ENCODE results near the gene TFR2.
A peak's percentile ranks its signal among the peaks of the same experiment; 100 is the strongest.

The TFR2 gene

DNA sequence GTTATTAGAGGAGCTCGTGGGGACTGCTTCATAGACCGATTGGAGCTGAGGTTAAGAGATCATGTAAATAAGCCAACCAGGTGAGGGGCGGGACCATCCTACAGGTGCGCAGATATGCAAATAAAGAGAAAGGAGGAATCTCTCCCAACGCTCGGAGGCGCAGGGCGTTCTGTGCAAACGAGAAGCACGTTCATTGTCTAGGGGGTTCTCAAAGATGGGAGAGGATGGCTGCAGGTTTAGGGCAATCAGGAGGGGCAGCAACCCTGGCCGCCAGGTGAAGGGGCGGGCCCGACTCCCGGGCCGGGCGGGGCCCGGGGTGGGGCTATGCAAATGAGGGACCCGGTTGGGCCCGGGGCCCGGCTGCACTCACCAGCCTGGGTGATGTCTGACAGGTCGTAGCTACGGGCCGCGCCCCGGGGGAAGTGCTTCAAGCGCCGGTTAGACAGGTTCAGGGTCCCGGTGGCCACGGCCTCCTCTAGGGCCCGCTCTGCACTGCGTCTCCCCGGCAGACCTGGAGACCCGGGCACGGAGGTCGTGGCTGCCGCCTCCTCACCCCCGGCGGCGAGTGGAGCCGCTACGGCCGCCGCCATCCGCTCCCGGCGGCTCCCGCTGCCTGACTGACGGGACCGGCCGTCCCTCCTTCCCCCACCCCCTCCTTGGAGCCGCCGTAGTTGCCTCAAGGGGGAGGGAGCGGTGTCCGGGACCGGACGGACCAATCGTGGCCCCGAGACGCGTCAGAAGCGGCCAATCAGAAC lies 55.7 kb downstream of the TFR2 start, which contains the start of gene LRCH4:
TSS of gene LRCH4 (minus strand) at position 619 of the 755 bp plus-strand sequence. CDS start at position 590, 29 bp downstream.
- H3K27ac ChIP-seq = peak within 1 kb of the TSS; percentile 100

DNA sequence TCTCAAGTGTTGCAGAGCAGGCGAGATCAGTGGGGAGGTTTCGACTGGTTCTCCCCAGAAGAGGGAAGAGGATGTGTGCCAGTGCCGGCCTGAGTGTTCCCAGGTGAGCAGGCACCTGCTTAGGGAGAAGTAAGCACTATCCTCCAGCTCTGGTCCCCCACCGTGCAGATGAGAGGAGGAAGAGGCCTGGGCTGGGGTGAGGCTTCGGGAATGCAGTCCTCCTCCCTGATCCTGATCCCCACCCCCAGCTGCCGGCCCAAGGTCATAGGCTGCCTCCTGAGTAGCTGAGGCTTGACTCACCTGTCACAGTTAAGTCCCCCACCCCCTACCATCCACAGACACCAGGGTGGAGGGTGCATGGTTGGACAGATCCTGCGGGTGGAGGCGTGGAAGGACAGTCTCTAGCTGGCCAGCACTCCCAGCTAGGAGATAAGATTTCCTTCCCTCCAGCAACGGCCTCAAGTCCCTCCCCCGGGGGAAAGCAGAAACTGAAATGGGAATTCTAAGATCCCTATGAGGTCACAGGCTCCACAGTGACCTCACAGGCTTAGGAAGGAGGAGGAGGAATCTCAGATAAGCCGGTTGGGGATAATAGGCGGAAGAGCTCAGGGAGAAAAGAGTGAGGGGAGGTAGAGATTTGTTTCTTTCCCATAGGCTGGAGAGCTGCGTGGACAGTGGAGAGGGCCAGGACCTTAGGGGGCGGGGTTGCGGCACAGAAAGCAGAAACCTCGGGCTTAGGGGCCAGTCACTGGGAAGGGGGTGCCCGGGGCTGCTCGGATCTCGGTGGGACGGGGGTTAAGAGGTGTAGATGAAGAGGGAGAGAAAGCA lies 56.5 kb downstream of the TFR2 start:
- peak overlapping the region; percentile 100 for H3K27ac ChIP-seq
- TF ChIP-seq, protein P1, sequence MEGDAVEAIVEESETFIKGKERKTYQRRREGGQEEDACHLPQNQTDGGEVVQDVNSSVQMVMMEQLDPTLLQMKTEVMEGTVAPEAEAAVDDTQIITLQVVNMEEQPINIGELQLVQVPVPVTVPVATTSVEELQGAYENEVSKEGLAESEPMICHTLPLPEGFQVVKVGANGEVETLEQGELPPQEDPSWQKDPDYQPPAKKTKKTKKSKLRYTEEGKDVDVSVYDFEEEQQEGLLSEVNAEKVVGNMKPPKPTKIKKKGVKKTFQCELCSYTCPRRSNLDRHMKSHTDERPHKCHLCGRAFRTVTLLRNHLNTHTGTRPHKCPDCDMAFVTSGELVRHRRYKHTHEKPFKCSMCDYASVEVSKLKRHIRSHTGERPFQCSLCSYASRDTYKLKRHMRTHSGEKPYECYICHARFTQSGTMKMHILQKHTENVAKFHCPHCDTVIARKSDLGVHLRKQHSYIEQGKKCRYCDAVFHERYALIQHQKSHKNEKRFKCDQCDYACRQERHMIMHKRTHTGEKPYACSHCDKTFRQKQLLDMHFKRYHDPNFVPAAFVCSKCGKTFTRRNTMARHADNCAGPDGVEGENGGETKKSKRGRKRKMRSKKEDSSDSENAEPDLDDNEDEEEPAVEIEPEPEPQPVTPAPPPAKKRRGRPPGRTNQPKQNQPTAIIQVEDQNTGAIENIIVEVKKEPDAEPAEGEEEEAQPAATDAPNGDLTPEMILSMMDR (IDR thresholded peaks at IDR 0.05) = no peak
- no peak for TF ChIP-seq ZFX (IDR thresholded peaks at IDR 0.05; ENCODE audit: borderline replicate concordance)

More for the DNA sequence above, 55.7 kb downstream of the TFR2 start, which contains the start of gene LRCH4:
- TF ChIP-seq, protein P1 (IDR thresholded peaks at IDR 0.05) = 0 out of 2 replicates have a peak, but pooled peaks have one; percentile 9
- TF ChIP-seq ZFX (IDR thresholded peaks at IDR 0.05; ENCODE audit: borderline replicate concordance) = no peak

DNA sequence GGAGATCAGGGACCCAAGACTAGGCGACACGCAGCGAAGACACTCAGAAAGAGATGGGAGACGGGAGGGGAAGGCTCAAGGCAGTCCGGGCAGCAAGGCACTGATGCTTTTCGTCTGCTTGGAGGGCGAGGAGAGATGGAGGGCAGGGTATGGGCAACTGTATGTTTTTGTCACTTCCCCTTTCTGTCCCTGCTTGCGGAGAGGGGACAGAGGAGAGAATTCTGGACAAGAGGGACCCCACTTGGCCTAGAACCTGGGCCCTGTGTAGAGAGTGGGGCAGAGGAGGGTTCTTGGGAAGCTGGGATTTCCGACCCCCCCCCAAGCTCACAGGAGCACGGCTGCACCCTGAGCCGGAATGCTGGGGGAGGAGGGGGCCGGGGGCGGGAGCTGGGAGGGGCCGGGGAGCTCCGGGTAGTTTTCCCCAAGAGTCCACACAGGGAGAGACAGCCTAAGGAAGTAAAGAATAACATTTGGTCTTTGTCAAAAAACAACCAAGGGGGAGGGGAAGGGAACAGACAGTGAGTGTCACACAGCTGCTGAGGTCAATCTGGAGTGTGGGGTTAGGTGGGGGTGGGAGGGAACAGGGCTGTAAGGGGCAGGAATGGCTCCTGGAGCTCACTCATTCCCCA lies 57.2 kb downstream of the TFR2 start:
- peak overlapping the region; percentile 100 for H3K27ac ChIP-seq
- TF ChIP-seq, protein P1 (IDR thresholded peaks at IDR 0.05) = no peak
- no peak for TF ChIP-seq ZFX (IDR thresholded peaks at IDR 0.05; ENCODE audit: borderline replicate concordance)

DNA sequence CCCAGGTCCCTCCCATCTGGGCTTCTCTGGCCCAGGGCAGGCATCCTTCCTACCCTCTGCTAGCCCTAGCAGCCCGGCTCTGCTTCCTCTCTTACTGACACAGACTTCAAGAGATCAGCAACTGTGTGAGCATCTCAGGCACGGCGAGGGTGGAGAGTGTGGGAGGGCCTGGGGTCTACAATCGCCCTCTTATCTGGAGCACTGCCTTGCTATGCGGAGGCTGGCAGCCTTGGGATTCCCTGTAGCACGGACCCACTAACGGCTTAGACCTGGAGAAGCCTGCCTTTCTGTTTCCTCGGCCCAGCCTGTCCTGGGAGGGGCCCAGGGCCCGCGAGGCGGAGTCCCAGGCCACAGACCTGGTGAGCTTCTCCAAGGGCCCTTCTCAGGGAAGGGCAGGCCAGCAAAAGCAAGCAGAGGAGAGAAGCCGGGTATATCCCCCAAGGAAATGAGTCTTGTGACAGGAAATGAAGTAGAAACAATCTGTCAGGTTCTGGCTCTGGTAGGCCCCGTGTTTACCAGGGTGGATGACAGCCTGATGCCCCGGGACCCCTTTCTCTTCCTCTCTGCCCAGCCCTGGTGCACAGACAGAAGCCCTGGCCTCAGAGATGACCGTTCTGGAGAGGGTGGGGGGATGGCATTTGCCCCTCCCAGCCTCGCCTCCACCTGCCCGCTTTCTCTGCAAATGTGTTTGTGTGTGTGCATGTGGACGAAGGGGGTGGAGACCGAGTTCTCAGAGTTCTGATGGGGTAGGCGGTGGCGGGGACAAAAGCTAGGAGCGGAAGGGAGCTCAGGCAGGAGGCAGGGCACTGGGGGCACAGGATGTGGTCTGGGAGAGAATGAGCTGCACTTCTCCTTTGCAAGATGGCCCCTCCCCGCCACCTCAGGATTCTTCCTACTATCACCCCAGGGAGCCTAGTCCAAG lies 58.0 kb downstream of the TFR2 start:
- TF ChIP-seq ZFX (IDR thresholded peaks at IDR 0.05; ENCODE audit: borderline replicate concordance) = no peak
- TF ChIP-seq, protein P1 (IDR thresholded peaks at IDR 0.05) = no peak
- H3K27ac ChIP-seq = peak overlapping the region; percentile 100

DNA sequence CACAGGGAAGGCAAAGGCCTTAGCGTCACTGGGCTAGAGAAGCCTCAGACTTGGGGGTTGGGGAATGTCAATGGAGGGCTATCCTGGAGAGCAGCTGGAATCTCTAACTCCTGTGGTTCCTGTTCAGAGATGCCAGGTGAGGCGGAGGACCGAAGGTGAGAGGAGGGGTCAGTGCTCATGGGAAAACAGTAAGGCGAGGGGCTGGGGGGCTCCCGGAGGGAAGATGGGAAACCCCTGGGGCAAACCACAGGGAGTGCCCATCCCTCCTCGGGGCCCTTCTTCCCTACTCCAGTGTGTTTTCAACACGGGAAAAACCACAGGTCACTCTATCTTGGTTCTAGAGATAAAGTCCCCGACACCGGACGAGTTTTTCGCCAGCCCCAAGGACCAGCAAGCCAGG lies 58.7 kb downstream of the TFR2 start:
- H3K27ac ChIP-seq = peak overlapping the region; percentile 100
- TF ChIP-seq, protein P1 (IDR thresholded peaks at IDR 0.05) = no peak
- TF ChIP-seq ZFX (IDR thresholded peaks at IDR 0.05; ENCODE audit: borderline replicate concordance) = no peak

DNA sequence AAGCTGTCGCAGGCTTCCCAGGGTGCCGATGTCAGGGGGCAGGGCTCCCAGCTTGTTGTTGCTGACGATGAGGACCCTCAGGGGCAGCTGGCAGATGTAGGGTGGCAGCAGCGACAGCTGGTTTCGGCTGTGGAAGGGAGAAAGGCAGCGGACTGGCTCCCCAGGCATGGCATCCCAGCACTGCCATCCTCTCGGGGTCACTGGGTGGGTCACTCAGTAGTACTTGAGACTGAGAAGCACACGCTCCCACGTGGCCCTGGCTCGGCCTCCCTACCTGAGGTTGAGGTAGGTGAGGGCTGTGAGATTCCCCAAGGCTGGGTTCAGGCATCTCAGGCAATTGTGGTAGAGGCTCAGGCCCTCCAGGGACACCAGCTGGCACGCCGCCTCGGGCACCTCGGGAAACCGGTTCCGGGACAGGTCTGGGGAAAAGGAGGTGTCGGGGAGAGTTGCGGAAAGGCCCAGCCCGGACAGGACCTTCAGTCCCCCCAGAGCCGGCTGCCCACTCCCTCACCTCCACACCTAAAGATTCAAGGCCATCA lies 59.2 kb downstream of the TFR2 start:
- no peak for TF ChIP-seq ZFX (IDR thresholded peaks at IDR 0.05; ENCODE audit: borderline replicate concordance)
- TF ChIP-seq, protein P1 (IDR thresholded peaks at IDR 0.05) = no peak

More for the DNA sequence above, 59.2 kb downstream of the TFR2 start:
- peak overlapping the region; percentile 100 for H3K27ac ChIP-seq

All from 22Rv1 (cell line).